NT2/D1 (cell line): ENCODE results near the gene SCAPER.

Source experiments
- SUZ12 ChIP-seq: IDR thresholded peaks from 2 replicates; pipeline ENCODE4 v1.6.1; 2011; ENCODE audit not compliant: insufficient read length, insufficient read depth; ENCODE audit errors: extremely low read depth
- YY1 ChIP-seq: IDR thresholded peaks from 2 replicates; pipeline ENCODE4 v1.6.1; 2011; ENCODE audit not compliant: insufficient read length, insufficient read depth
- ZNF274 ChIP-seq: IDR thresholded peaks from 2 replicates; pipeline ENCODE4 v1.6.1; 2011; ENCODE audit warnings: mild to moderate bottlenecking, low read depth, low read length

- no peak for TF ChIP-seq ZNF274
- no peak for TF ChIP-seq YY1
- no peak for TF ChIP-seq SUZ12
Measured at GRCh38 chr15:76696840-76697239, 208.3 kb downstream of the SCAPER start.
